GM18517 (cell line): Measurements from ENCODE around the gene BCL7C.

Experiments
- ATAC-seq: cut with Tn5 transposase; IDR thresholded peaks from one replicate; pipeline ENCODE4 v1.9.1; 2021; ENCODE audit warnings: mild to moderate bottlenecking, moderate library complexity; ENCODE audit not compliant: unreplicated experiment

The BCL7C gene

DNA sequence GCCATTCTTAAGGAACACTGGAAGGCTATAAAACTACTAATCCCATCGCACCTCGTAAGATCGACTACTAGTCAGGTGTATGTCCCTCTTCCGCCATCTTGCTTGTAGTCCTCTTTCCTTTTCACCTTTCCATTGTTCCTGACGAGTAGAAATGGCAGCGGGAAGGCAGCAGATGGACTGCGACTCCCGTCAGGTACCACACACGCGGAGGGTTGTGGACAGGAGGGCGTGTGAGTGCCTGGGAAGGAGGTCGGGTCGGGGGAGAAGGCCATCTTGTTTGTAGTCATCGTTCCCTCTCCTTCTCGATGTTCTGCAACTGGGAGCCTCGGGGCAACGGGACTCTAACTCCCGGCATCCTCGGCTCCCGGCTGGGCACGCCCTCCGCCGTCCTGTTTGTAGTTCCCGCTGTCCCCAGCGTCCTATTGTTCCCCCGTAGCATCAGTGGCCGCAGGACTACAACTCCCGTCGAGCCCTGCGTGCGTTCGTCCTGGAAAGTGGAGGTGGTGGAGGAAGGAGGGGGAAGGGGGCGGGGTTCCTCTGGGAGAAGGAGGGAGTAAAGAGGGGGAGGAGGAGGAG is 29.2 kb upstream of the BCL7C start:
- ATAC-seq, result peak; percentile 64

GRCh38 chr16:30922420-30922959 is 28.6 kb upstream of the BCL7C start:
- ATAC-seq, result peak; percentile 78

GRCh38 chr16:30921748-30922419 is 28.0 kb upstream of the BCL7C start:
- ATAC-seq, result no peak

GRCh38 chr16:30921459-30921747 is 27.5 kb upstream of the BCL7C start:
- ATAC-seq, result no peak

- ATAC-seq, result no peak
Observed at GRCh38 chr16:30920891-30921290, 27.0 kb upstream of the BCL7C start.

GRCh38 chr16:30918614-30919013 is 24.7 kb upstream of the BCL7C start:
- ATAC-seq, result no peak

GRCh38 chr16:30914830-30915229 is 21.0 kb upstream of the BCL7C start:
- ATAC-seq, result no peak

GRCh38 chr16:30912794-30913412 is 19.0 kb upstream of the BCL7C start:
- no peak for ATAC-seq

GRCh38 chr16:30910427-30911029 is 16.7 kb upstream of the BCL7C start:
- ATAC-seq, result no peak

- ATAC-seq, result no peak
Observed at GRCh38 chr16:30907064-30907463, 13.2 kb upstream of the BCL7C start.

- ATAC-seq, result no peak
Observed at GRCh38 chr16:30904114-30904780, 10.4 kb upstream of the BCL7C start.

- no peak for ATAC-seq
Observed at GRCh38 chr16:30903596-30903995, 9.7 kb upstream of the BCL7C start.

DNA sequence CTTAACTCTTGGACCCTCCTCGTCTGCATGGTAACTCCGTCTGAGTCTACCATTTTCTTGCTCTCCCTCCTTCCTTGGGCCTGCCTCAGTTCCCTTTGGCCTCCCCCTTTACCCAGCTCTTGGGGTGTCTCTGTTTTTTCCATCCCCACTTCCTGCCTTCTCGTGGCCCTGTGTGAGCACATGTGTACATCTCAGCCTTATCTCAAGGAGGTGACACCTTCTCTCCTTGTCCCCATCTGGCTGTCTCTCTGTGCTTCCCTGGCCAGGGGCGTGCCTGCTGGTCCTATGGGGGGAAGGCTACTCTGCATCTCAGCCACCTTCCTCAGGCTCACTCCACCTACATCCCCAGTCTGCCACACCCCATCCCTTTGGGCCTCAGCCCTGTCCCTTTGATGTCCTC is 9.1 kb upstream of the BCL7C start:
- no peak for ATAC-seq

- no peak for ATAC-seq
Observed at GRCh38 chr16:30902029-30902972, 8.4 kb upstream of the BCL7C start.

- no peak for ATAC-seq
Observed at GRCh38 chr16:30901201-30902028, 7.5 kb upstream of the BCL7C start.

- ATAC-seq, result no peak
Observed at GRCh38 chr16:30900588-30900987, 6.7 kb upstream of the BCL7C start.

GRCh38 chr16:30899794-30900193 is 5.9 kb upstream of the BCL7C start:
- no peak for ATAC-seq

- no peak for ATAC-seq
Observed at GRCh38 chr16:30896889-30897733, 3.2 kb upstream of the BCL7C start.
